ENCODE data around the gene CX3CR1.
"Not testable (repeated sequence)": the region's sequence is repeated elsewhere in the genome, so short reads cannot be mapped to it uniquely, and the experiment has no call there.

Gene CX3CR1

DNA sequence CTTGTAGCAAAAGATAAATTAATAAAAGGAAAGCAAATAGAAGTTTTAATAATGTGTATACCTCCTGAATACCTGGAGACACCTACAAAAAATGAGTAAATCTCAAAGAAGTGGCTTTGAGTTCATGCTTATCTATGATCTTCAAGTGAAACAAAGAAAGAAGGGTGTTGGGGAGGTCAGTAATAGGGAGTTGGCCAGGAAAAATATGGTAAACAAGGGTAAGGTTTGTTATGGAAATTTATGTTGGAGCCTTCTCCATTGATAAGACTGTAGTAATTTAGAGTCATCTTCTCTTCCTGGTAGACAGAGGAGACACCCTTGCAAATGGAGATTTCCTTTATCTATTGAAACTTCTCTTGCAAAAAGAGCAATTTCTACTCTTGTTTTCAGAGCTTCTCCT is 43.1 kb upstream of the CX3CR1 start:
- TF ChIP-seq, protein P1, sequence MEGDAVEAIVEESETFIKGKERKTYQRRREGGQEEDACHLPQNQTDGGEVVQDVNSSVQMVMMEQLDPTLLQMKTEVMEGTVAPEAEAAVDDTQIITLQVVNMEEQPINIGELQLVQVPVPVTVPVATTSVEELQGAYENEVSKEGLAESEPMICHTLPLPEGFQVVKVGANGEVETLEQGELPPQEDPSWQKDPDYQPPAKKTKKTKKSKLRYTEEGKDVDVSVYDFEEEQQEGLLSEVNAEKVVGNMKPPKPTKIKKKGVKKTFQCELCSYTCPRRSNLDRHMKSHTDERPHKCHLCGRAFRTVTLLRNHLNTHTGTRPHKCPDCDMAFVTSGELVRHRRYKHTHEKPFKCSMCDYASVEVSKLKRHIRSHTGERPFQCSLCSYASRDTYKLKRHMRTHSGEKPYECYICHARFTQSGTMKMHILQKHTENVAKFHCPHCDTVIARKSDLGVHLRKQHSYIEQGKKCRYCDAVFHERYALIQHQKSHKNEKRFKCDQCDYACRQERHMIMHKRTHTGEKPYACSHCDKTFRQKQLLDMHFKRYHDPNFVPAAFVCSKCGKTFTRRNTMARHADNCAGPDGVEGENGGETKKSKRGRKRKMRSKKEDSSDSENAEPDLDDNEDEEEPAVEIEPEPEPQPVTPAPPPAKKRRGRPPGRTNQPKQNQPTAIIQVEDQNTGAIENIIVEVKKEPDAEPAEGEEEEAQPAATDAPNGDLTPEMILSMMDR (conservative IDR thresholded peaks at IDR 0.05; ENCODE audit: low read depth, low read length) = no peak
- H3K4me3 ChIP-seq (ENCODE audit: low read depth, low read length) = no peak overlapping the region
- no peak for DNase-seq (ENCODE audit: low read depth)

DNA sequence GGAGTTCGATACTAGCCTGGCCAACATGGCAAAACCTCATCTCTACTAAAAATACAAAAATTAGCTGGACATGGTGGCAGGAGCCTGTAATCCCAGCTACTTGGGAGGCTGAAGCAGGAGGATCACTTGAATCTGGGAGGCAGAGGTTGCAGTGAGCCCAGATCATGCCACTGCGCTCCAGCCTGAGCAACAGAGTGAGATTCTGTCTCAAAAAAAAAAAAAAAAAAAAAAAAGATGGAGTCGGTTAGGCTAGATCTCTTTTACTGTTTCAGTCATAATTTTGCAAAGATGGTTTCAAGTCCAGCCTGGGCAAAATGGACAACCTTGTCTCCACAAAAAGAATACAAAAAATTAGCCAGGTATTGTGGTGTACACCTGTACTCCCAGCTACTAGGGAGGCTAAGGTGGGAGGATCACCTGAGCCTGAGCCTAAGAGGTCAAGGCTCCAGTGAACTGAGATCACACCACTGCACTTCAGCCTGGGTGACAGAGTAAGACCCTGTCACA is 42.4 kb upstream of the CX3CR1 start:
- not testable (repeated sequence) for H3K4me3 ChIP-seq (ENCODE audit: low read depth, low read length); DNase-seq (ENCODE audit: low read depth)

DNA sequence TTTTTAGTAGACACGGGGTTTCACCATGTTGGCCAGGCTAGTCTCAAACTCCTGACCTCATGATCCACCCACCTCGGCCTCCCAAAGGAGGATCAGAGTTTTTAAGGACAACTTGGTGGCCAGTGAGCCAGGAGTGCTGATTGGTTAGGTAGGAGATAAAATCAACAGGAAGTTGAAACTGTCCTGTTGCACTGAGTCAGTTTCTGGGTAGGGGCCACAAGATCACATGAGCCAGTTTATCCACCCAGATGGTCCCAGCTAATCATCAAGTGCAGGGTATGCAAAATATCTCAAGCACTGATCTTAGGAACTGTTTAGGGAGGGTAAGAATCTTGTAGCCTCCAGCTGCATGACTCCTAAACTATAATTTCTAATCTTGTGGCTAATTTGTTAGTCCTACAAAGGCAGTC is 41.7 kb upstream of the CX3CR1 start:
- not testable (repeated sequence) for DNase-seq (ENCODE audit: low read depth); H3K4me3 ChIP-seq (ENCODE audit: low read depth, low read length)

DNA sequence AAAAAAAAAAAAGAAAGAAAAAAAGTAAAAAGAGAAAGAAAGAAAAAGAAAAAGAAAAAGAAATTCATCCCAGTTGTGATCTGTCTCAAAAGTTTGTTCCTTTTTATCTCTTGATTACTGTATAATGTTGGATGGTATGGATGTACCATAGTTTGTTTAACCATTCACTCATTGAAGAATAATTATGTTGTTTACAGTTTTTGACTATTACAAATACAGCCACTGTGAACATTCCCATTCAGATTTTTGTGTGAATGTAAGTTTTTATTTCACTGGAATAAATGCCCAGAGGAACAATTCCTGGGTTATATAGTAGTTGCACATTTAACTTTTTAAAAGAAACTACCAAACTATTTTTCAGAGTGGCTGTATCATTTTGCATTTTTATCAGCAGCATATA is 39.4 kb upstream of the CX3CR1 start:
- DNase-seq (ENCODE audit: low read depth) = no peak
- TF ChIP-seq, protein P1 (conservative IDR thresholded peaks at IDR 0.05; ENCODE audit: low read depth, low read length) = no peak
- H3K4me3 ChIP-seq (ENCODE audit: low read depth, low read length) = no peak overlapping the region

DNA sequence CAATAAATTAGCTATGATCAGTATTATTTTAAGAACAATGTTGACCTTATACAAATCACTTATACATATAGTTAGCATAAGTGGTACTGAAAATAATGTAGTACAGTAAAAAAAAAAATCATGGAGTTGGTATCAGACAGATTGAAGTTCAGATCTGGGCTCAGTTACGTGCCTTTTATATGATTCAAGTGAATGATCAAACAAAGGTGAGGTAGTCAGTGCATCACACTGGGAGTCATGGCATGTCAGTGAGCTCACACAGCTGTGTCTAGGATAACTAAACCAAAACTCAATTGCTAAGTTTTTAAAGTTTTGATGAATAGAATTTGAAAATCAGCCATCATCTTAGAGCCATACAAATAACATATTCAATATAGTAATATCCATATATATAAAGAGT is 38.5 kb upstream of the CX3CR1 start:
- H3K4me3 ChIP-seq (ENCODE audit: low read depth, low read length) = no peak overlapping the region
- TF ChIP-seq, protein P1 (conservative IDR thresholded peaks at IDR 0.05; ENCODE audit: low read depth, low read length) = no peak
- no peak for DNase-seq (ENCODE audit: low read depth)

DNA sequence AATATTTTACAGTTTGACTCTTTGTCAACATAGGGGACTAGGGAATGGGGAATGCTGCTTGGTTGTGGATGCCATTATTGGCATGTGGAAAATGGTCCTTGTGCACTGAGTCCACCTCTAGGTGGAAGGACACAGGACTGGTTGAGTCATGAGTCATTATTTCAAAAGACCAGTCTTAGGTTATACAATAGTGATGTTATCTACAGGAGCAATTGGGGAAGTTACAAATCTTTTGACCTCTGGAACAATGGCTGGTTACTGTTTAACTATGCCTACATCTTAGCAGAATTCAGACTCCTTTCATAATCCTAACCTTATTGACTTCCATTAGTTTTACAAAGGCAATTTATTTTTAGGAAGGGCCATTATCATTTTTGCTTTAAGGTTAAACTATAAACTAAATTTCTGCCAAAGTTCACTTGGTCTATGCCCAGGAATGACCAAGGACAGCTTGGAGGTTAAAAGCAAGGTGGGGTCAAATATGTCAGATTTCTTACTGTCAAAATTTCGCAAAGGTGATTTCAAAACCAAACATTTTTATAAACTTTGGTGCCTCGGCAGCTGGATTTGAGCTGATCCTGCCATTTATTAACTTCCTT is 37.8 kb upstream of the CX3CR1 start:
- DNase-seq (ENCODE audit: low read depth) = no peak
- H3K4me3 ChIP-seq (ENCODE audit: low read depth, low read length) = no peak overlapping the region
- TF ChIP-seq, protein P1 (conservative IDR thresholded peaks at IDR 0.05; ENCODE audit: low read depth, low read length) = no peak

DNA sequence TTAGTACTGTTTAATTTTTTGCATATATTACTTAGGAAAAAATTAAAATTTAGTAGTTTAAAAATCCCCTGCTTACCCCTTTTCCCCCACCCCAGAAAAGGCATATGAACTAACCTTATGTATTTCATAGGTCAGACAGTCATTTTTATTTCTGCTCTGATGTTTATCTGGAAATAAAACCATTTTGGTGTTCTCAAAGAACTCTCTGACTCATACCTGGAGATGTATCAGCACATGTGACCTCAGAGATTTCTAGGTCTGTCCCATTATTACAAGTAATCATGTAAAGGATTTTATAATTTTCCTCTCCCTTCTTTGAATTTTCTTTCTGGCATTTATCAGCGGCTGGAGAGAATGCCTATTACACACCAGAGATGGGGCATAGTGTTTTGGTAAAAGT is 35.6 kb upstream of the CX3CR1 start:
- no peak overlapping the region for H3K4me3 ChIP-seq (ENCODE audit: low read depth, low read length)
- no peak for DNase-seq (ENCODE audit: low read depth)
- TF ChIP-seq, protein P1 (conservative IDR thresholded peaks at IDR 0.05; ENCODE audit: low read depth, low read length) = no peak

DNA sequence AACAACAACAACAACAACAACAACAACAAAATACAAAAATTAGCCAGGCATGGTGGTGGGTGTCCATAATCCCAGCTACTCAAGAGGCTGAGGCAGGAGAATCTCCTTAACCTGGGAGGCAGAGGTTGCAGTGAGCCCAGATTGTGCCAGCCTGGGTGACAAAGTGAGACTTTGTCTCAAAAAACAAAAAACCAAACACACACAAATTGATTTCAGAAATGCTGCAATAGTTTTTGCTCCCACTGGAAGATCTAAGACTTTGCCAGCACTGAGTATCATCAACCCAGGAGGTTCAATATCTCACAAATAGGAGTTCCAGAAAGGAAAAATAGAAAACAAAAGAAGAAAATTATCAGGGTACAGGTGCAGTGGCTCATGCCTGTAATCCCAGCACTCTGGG is 33.5 kb upstream of the CX3CR1 start:
- no peak for DNase-seq (ENCODE audit: low read depth)
- TF ChIP-seq, protein P1 (conservative IDR thresholded peaks at IDR 0.05; ENCODE audit: low read depth, low read length) = no peak
- no peak overlapping the region for H3K4me3 ChIP-seq (ENCODE audit: low read depth, low read length)
